Liver (tissue), 9 donors: ENCODE measurements around the gene ADGRL2. TPM values are rescaled to one million over a fixed set of nuclear protein-coding genes. Genes with fewer than 3 reads are reported as not detected.

Experiments
- DNase-seq: peaks from one replicate; pipeline ENCODE4 v3.0.0-alpha.2; 2017; ENCODE audit warnings: low spot score
- H3K27ac ChIP-seq, 2 donors: one replicate each; pipeline ENCODE4 v1.7.0; 2013; ENCODE audit warnings: inconsistent platforms in 2 of 2, low read length in 2 of 2, control low read depth in 1 of 2, low read depth in 1 of 2, mild to moderate bottlenecking in 1 of 2
- H3K27me3 ChIP-seq, 4 donors: one replicate each; pipeline versions ENCODE4 v1.6.1 to v1.7.0; 2013; ENCODE audit warnings: low read length in 3 of 4, inconsistent platforms in 1 of 4, mild to moderate bottlenecking in 1 of 4, moderate library complexity in 1 of 4; ENCODE audit not compliant: control insufficient read depth in 4 of 4, insufficient read depth in 4 of 4
- H3K36me3 ChIP-seq, 4 donors: one replicate each; pipeline versions ENCODE4 v1.6.1 to v1.7.0; 2013; ENCODE audit warnings: low read length in 3 of 4, mild to moderate bottlenecking in 3 of 4, low read depth in 1 of 4, moderate library complexity in 1 of 4; ENCODE audit not compliant: control insufficient read depth in 4 of 4, insufficient read depth in 3 of 4
- H3K4me1 ChIP-seq, 4 donors: one replicate each; pipeline versions ENCODE4 v1.6.1 to v1.7.0; 2013; ENCODE audit warnings: low read length in 3 of 4, mild to moderate bottlenecking in 3 of 4, moderate library complexity in 1 of 4; ENCODE audit not compliant: control insufficient read depth in 4 of 4, insufficient read depth in 4 of 4
- H3K4me3 ChIP-seq, 3 donors: one replicate each; pipeline versions ENCODE4 v1.6.1 to v1.7.0; 2013; ENCODE audit warnings: low read length in 3 of 3, control low read depth in 1 of 3, low read depth in 1 of 3, mild to moderate bottlenecking in 1 of 3
- H3K9ac ChIP-seq, 2 donors: one replicate each; pipeline ENCODE4 v1.7.0; 2013; ENCODE audit warnings: low read length in 2 of 2, mild to moderate bottlenecking in 2 of 2, moderate library complexity in 2 of 2, control low read depth in 1 of 2, low read depth in 1 of 2
- H3K9me3 ChIP-seq, 4 donors: one replicate each; pipeline versions ENCODE4 v1.6.1 to v1.7.0; 2013; ENCODE audit warnings: low read length in 3 of 4; ENCODE audit not compliant: control insufficient read depth in 4 of 4
- EGR1 ChIP-seq, 2 donors: IDR thresholded peaks; 2 replicates each; pipeline ENCODE4 v1.6.1; 2016 to 2018; ENCODE audit warnings: antibody characterized with exemption in 2 of 2, low read depth in 2 of 2
- FOXA1 ChIP-seq: IDR thresholded peaks from 2 replicates; pipeline ENCODE4 v1.6.1; 2016; ENCODE audit warnings: antibody characterized with exemption
- FOXA2 ChIP-seq: IDR thresholded peaks from 2 replicates; pipeline ENCODE4 v1.6.1; 2016; ENCODE audit warnings: antibody characterized with exemption
- GABPA ChIP-seq, 2 donors: IDR thresholded peaks in 1 of 2; conservative IDR thresholded peaks in 1 of 2; 2 replicates each; pipeline ENCODE4 v1.6.1; 2016; ENCODE audit warnings: antibody characterized with exemption in 2 of 2, mild to moderate bottlenecking in 1 of 2, moderate library complexity in 1 of 2
- HNF4A ChIP-seq, 2 donors: conservative IDR thresholded peaks; 2 replicates each; pipeline ENCODE4 v1.6.1; 2016; ENCODE audit warnings: antibody characterized with exemption in 2 of 2, mild to moderate bottlenecking in 2 of 2
- HNF4G ChIP-seq: IDR thresholded peaks from 2 replicates; pipeline ENCODE4 v1.6.1; 2016; ENCODE audit warnings: antibody characterized with exemption
- JUND ChIP-seq, 2 donors: IDR thresholded peaks; 2 replicates each; pipeline ENCODE4 v1.6.1; 2016; ENCODE audit warnings: antibody characterized with exemption in 2 of 2
- NR2F2 ChIP-seq: IDR thresholded peaks from 2 replicates; pipeline ENCODE4 v1.6.1; 2016; ENCODE audit warnings: antibody characterized with exemption
- RAD21 ChIP-seq, 2 donors: IDR thresholded peaks; 2 replicates each; pipeline ENCODE4 v1.6.1; 2016; ENCODE audit warnings: antibody characterized with exemption in 2 of 2, mild to moderate bottlenecking in 2 of 2
- RXRA ChIP-seq, 2 donors: IDR thresholded peaks; 2 replicates each; pipeline ENCODE4 v1.6.1; 2017 to 2018; ENCODE audit warnings: antibody characterized with exemption in 2 of 2, mild to moderate bottlenecking in 1 of 2
- SP1 ChIP-seq: IDR thresholded peaks from 2 replicates; pipeline ENCODE4 v1.6.1; 2018; ENCODE audit warnings: antibody characterized with exemption, mild to moderate bottlenecking
- TAF1 ChIP-seq: conservative IDR thresholded peaks from 2 replicates; pipeline ENCODE4 v1.6.1; 2016; ENCODE audit warnings: antibody characterized with exemption, mild to moderate bottlenecking
- YY1 ChIP-seq: IDR thresholded peaks from 2 replicates; pipeline ENCODE4 v1.6.1; 2016; ENCODE audit warnings: antibody characterized with exemption, mild to moderate bottlenecking
- WGBS: extraction: QIAGEN DNeasy Blood & Tissue Kit; methylation state at CpG from one replicate; pipeline ENCODE4 v1.1.7; 2013; 5-methylcytosine and 5-hydroxymethylcytosine counted together
- polyA plus RNA-seq, 2 donors: library from polyadenylated mRNA; stranded (reverse) in 1 of 2; unstranded in 1 of 2; fragments of 200-250 nt in 1 of 2; fragments of >200 nt in 1 of 2; fragmentation: Nextera tagmentation in 1 of 2; extraction: Ambion mirVana in 1 of 2; gene quantifications; one replicate each; pipeline versions ENCODE4 v1.2.1 to v1.2.3, GENCODE V29; 2013 to 2015
- total RNA-seq, 2 donors: library from RNA; depleted of rRNA; stranded (reverse); fragments of >200 nt; gene quantifications; one replicate each; pipeline ENCODE4 v1.2.3, GENCODE V29; 2014
- TF ChIP-seq, protein P1 (sequence below): IDR thresholded peaks from 2 replicates; pipeline ENCODE4 v1.6.1; 2016; ENCODE audit warnings: antibody characterized with exemption, mild to moderate bottlenecking
- TF ChIP-seq, protein P2 (sequence below): IDR thresholded peaks from 2 replicates; pipeline ENCODE4 v1.6.1; 2016; ENCODE audit warnings: antibody characterized with exemption
- TF ChIP-seq, protein P3 (sequence below): IDR thresholded peaks from 2 replicates; pipeline ENCODE4 v1.6.1; 2016; ENCODE audit warnings: antibody characterized with exemption
- TF ChIP-seq, protein P4 (sequence below): fragments of 150-350 bp; IDR thresholded peaks from 2 replicates; pipeline ENCODE4 v1.5.1; 2017; ENCODE audit warnings: improper control_type of control experiment, low read depth, low read length; ENCODE audit not compliant: missing input control
- TF ChIP-seq, protein P5 (sequence below): IDR thresholded peaks from 2 replicates; pipeline ENCODE4 v1.6.1; 2016; ENCODE audit warnings: antibody characterized with exemption
- donor health status: healthy.
- donor health status: healthy.
- donor health status: healthy.
- donor health status: healthy.
- donor health status: healthy.

The ADGRL2 gene
- total and polyA plus RNA-seq, 4 donors: 21.1 to 82.0 (median 31.7) TPM

DNA sequence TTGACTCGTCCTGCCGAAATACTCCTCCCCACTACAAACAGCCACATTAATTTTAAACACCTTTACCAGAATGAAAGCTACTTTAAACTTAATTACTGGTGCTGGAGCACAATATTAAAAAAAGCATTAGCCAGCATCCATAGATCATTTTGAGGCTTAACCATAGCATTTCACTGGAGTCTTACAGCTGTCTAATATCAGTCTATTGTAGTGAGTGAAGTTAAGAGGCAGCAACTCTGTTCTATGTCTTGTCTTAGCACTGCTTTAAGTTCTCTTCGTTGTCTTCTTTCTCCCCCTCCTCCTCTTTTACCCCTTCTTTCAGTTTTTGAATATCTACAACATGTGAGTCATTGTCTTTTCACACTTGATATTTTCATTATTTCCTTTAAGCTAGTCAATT lies 49.3 kb downstream of the ADGRL2 start:
- no peaks in the 10 kb centered on the region for H3K9me3 ChIP-seq
- no peak overlapping the region for H3K9ac ChIP-seq

DNA sequence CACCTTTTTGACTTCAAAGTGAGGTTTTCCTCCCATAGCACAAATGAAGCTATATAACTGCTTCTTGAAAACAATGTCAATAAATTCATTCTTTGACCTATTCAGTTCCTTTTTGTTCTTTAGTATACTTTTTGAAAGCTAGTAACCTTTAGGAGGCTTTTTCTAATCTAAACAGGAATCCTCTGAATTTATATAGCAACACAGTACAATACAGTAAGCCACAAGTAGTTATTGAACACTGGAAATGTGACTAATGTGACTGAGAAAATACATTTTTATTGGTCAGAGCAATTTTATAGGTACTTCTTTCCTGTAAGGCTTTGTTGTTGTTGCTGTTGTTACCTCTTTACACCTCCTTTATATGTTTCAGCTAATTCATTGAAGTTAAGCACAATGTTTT lies 49.8 kb downstream of the ADGRL2 start:
- Histone ChIP-seq H3K27ac (no peak overlapping the region), H3K27me3 (no peaks in the 10 kb centered on the region), H3K4me1 (peaks cover 0 to 4% (median 0%) of the 10 kb centered on the region in 4 donors), H3K36me3 (peaks cover 0 to 6% (median under 1%) of the 10 kb centered on the region in 4 donors), H3K9ac (no peak overlapping the region), H3K4me3 (no peak overlapping the region), H3K9me3 (no peaks in the 10 kb centered on the region)
- DNase-seq: no peak
- TF ChIP-seq HNF4A (conservative IDR thresholded peaks at IDR 0.05) (no peak), RXRA (IDR thresholded peaks at IDR 0.05) (no peak), FOXA2 (no peak), SP1 (no peak), GABPA (IDR thresholded peaks at IDR 0.05 in 1 of 2, conservative IDR thresholded peaks at IDR 0.05 in 1 of 2) (no peak), EGR1 (IDR thresholded peaks at IDR 0.05; ENCODE audit: low read depth in 2 of 2) (no peak), FOXA1 (no peak), TAF1 (no peak), NR2F2 (no peak), HNF4G (no peak), RAD21 (IDR thresholded peaks at IDR 0.05) (no peak), JUND (IDR thresholded peaks at IDR 0.05) (no peak), YY1 (no peak)
- TF ChIP-seq, protein P1, sequence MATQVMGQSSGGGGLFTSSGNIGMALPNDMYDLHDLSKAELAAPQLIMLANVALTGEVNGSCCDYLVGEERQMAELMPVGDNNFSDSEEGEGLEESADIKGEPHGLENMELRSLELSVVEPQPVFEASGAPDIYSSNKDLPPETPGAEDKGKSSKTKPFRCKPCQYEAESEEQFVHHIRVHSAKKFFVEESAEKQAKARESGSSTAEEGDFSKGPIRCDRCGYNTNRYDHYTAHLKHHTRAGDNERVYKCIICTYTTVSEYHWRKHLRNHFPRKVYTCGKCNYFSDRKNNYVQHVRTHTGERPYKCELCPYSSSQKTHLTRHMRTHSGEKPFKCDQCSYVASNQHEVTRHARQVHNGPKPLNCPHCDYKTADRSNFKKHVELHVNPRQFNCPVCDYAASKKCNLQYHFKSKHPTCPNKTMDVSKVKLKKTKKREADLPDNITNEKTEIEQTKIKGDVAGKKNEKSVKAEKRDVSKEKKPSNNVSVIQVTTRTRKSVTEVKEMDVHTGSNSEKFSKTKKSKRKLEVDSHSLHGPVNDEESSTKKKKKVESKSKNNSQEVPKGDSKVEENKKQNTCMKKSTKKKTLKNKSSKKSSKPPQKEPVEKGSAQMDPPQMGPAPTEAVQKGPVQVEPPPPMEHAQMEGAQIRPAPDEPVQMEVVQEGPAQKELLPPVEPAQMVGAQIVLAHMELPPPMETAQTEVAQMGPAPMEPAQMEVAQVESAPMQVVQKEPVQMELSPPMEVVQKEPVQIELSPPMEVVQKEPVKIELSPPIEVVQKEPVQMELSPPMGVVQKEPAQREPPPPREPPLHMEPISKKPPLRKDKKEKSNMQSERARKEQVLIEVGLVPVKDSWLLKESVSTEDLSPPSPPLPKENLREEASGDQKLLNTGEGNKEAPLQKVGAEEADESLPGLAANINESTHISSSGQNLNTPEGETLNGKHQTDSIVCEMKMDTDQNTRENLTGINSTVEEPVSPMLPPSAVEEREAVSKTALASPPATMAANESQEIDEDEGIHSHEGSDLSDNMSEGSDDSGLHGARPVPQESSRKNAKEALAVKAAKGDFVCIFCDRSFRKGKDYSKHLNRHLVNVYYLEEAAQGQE: no peak
- TF ChIP-seq, protein P2, sequence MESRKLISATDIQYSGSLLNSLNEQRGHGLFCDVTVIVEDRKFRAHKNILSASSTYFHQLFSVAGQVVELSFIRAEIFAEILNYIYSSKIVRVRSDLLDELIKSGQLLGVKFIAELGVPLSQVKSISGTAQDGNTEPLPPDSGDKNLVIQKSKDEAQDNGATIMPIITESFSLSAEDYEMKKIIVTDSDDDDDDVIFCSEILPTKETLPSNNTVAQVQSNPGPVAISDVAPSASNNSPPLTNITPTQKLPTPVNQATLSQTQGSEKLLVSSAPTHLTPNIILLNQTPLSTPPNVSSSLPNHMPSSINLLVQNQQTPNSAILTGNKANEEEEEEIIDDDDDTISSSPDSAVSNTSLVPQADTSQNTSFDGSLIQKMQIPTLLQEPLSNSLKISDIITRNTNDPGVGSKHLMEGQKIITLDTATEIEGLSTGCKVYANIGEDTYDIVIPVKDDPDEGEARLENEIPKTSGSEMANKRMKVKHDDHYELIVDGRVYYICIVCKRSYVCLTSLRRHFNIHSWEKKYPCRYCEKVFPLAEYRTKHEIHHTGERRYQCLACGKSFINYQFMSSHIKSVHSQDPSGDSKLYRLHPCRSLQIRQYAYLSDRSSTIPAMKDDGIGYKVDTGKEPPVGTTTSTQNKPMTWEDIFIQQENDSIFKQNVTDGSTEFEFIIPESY: no peak
- TF ChIP-seq, protein P3, sequence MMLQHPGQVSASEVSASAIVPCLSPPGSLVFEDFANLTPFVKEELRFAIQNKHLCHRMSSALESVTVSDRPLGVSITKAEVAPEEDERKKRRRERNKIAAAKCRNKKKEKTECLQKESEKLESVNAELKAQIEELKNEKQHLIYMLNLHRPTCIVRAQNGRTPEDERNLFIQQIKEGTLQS: no peak
- TF ChIP-seq, protein P4, sequence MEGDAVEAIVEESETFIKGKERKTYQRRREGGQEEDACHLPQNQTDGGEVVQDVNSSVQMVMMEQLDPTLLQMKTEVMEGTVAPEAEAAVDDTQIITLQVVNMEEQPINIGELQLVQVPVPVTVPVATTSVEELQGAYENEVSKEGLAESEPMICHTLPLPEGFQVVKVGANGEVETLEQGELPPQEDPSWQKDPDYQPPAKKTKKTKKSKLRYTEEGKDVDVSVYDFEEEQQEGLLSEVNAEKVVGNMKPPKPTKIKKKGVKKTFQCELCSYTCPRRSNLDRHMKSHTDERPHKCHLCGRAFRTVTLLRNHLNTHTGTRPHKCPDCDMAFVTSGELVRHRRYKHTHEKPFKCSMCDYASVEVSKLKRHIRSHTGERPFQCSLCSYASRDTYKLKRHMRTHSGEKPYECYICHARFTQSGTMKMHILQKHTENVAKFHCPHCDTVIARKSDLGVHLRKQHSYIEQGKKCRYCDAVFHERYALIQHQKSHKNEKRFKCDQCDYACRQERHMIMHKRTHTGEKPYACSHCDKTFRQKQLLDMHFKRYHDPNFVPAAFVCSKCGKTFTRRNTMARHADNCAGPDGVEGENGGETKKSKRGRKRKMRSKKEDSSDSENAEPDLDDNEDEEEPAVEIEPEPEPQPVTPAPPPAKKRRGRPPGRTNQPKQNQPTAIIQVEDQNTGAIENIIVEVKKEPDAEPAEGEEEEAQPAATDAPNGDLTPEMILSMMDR: no peak
- TF ChIP-seq, protein P5, sequence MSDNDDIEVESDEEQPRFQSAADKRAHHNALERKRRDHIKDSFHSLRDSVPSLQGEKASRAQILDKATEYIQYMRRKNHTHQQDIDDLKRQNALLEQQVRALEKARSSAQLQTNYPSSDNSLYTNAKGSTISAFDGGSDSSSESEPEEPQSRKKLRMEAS: no peak

More for the DNA sequence above, 49.3 kb downstream of the ADGRL2 start:
- peaks cover 0 to 4% (median 0%) of the 10 kb centered on the region in 4 donors for H3K4me1 ChIP-seq
- no peak overlapping the region for H3K4me3 ChIP-seq
- no peak for DNase-seq
- H3K36me3 ChIP-seq: peaks cover 0 to 6% (median under 1%) of the 10 kb centered on the region in 4 donors
- TF ChIP-seq, protein P3: no peak
- TF ChIP-seq TAF1: no peak
- no peak for TF ChIP-seq YY1
- no peak for TF ChIP-seq FOXA2
- no peak for TF ChIP-seq NR2F2
- no peak for TF ChIP-seq RAD21 (IDR thresholded peaks at IDR 0.05)
- TF ChIP-seq, protein P4: no peak
- TF ChIP-seq EGR1 (IDR thresholded peaks at IDR 0.05; ENCODE audit: low read depth in 2 of 2): no peak
- TF ChIP-seq GABPA (IDR thresholded peaks at IDR 0.05 in 1 of 2, conservative IDR thresholded peaks at IDR 0.05 in 1 of 2): no peak
- H3K27me3 ChIP-seq: no peaks in the 10 kb centered on the region
- no peak overlapping the region for H3K27ac ChIP-seq
- 89% methylated on average over 3 of the region's 3 CpGs for WGBS
